C4-2B (cell line): ENCODE measurements around the gene SHC1.
A peak's percentile ranks its signal among the peaks of the same experiment; 100 is the strongest.

Experiments
- H3K27ac ChIP-seq: fragments of 450-650 bp; 2 replicates; pipeline ENCODE4 v1.5.1; 2017
- CTCF ChIP-seq: fragments of 450-650 bp; conservative IDR thresholded peaks from 2 replicates; pipeline ENCODE4 v1.5.1; 2017; ENCODE audit warnings: mild to moderate bottlenecking
- ZFX ChIP-seq: fragments of 450-650 bp; IDR thresholded peaks from 2 replicates; pipeline ENCODE4 v1.6.1; 2017

SHC1 gene

GRCh38 chr1:154941333-154942013 lies 29.1 kb downstream of the SHC1 start:
- TF ChIP-seq CTCF (no peak), ZFX (no peak)
- H3K27ac ChIP-seq, result no peak overlapping the region

DNA sequence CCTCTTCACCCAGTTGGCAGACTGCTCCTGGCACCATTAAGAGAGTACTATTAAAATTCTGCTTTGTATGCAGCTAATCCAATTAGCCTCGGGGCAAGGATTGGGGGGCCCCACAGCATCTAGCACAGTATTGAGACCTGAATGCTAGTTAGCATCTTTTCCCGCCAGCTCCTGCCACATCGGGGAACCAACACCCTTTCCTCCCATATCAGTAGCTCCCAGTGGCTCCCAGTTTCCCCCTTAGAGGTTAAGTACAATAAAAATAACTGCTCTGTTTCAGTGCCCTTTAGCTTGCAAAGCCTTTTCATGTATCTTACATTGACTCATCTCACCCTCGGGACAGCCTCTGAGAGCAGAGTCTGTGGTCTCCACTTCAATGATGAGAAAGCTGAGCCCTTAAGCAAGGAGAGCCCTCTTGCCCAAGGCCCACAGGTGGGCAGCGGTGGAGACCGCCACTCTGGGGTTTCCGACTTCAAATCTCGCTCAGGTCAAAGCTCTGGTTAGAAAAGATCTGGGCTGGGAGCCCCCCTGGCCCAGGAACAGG lies 29.8 kb downstream of the SHC1 start:
- no peak overlapping the region for H3K27ac ChIP-seq
- no peak for TF ChIP-seq ZFX
- no peak for TF ChIP-seq CTCF

DNA sequence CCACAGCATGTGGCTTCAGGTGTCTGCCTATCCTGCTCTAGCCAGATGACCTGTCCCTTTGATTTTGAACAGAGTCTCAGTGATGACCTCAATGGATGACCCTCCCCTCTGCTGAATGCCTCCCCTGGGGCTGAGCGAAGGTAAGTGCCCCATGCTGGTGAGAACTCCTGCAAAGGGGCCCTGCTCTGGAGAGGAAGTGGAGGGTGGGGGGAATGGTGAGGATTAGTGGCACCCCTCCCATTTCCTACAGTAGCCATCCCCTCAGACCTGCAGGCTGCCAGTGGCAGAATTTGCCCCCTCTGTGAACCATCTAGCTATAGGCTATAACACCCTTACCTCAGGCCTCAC lies 30.4 kb downstream of the SHC1 start:
- TF ChIP-seq CTCF (no peak), ZFX (no peak)
- H3K27ac ChIP-seq, result peak overlapping the region; percentile 97; the same call in 1 of the 2 replicates

- peak overlapping the region; percentile 97 for H3K27ac ChIP-seq
- TF ChIP-seq ZFX, result no peak
- no peak for TF ChIP-seq CTCF
Observed at GRCh38 chr1:154938604-154939399, 31.7 kb downstream of the SHC1 start.

DNA sequence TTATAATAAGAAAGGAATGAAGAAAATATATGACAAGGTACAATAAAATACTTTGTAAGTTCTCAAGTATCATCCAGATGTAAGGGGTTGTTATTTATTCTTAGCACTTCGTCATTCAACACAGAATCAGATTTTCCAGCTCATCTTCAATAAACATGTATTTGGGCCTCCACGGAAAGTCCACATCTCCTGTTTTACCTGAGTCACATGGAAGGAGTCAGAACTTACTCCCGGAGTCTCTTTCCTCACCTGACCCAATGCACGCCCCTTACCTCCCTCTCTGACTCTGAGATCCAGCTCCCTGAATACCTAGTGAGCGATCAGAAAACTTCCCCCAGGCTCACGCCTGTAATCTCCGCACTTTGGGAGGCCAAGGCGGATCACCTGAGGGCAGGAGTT lies 32.6 kb downstream of the SHC1 start:
- no peak for TF ChIP-seq CTCF
- TF ChIP-seq ZFX, result no peak
- H3K27ac ChIP-seq, result peak overlapping the region; percentile 97

GRCh38 chr1:154937085-154937987 lies 33.2 kb downstream of the SHC1 start:
- TF ChIP-seq ZFX (no peak), CTCF (no peak; the same call in 1 of the 2 replicates)
- peak overlapping the region; percentile 97 for H3K27ac ChIP-seq
